NCI-H69 (cell line): ENCODE results near the gene PMM1.
"Not testable (repeated sequence)": the region's sequence is repeated elsewhere in the genome, so short reads cannot be mapped to it uniquely, and the experiment has no call there.

Source experiments
- DNase-seq: peaks from one replicate; lab custom pipeline; 2025; lab: John Stamatoyannopoulos, UW

The PMM1 gene

DNA sequence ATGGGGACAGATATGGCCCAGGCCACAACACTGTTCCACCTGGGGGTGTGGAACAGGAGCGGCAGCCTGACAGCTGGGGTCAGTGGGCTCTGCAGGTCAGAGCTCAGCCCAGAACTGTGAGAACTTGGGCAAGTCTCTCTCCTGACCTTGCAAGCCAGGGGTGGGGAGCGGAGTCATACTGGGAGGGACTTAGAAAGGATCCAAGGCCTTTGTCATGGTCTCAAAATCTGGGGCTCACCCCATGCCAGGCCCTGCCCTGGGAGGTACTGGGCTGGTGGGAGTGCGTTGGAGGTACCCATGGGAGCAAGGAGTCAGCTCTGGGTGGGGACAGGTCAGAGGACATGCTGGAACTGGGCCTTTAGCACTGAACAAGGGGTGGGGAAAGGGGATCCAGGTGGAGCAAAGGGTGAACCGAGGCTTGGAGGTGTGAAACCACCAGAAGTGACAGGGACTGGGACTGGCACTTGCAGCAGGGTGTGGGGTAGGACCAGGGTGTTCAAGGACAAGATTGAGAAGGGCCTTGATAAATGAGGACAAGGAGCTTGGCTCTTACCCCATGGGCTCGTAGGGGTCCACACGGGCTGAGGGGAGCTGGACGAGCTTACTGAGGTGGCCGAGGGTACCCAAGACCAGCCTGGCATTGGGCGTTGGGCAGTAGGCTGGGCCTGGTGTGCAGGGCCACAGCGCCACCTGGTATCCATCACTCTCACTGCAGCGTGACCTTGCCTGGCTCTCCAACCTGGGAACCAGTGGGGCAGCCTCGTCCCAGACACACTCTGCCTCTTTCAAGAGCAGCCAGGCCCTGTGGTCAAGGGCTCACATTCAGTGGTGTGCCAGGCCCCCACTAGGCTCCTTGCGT lies 7.4 kb upstream of the PMM1 start:
- DNase-seq: peak; percentile 65

DNA sequence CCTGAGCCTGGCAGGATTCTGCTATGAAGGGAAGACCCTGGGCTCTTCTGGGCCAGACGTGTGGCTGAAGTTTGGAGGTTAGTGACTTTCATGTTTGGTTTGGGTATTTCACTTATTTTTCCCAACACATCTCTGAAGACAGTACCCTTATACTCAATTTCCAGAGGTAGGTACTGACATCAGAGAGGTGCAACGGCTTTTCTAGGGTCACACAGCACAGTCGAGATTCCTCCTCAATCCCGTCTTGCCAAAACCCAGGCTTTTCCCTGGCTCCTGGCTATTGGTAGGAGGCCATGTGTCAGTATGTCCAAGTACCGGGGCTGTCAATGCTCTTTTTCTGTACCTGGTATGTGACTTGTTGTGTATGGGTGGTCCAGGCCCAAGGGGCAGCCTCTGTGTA lies 6.1 kb upstream of the PMM1 start:
- DNase-seq: no peak

DNA sequence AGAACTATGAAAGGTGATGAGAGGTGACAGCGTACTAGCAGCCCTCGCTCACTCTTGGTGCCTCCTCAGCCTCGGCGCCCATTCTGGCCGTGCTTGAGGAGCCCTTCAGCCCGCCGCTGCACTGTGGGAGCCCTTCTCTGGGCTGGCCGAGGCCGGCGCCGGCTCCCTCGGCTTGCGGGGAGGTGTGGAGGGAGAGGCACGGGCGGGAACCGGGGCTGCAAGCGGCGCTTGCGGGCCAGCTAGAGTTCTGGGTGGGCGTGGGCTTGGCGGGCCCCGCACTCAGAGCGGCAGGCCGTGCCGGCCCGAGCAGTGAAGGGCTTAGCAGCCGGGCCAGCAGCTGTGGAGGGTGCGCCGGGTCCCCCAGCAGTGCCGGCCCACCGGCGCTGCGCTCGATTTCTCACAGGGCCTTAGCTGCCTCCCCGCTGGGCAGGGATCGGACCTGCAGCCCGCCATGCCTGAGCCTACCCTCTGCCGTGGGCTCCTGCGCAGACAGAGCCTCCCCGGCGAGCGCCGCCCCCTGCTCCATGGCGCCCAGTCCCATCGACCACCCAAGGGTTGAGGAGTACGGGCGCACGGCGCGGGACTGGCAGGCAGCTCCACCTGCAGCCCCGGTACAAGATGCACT lies 3.8 kb upstream of the PMM1 start:
- peak; percentile 68 for DNase-seq

DNA sequence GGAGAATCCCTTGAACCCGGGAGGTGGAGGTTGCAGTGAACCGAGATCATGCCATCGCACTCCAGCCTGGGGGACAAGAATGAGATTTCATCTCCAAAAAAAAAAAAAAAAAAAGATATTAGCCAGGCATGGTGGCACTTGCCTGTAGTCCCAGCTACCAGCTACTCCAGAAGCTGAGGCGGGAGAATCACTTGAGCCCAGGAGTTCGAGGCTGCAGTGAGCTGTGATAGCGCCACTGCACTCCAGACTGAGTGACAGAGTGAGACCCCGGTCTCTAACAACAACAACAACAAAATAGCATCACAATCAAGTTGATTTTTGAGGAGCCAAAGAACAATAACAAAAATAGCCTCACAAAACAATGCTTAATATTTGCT lies 2.3 kb downstream of the PMM1 start:
- no peak for DNase-seq

DNA sequence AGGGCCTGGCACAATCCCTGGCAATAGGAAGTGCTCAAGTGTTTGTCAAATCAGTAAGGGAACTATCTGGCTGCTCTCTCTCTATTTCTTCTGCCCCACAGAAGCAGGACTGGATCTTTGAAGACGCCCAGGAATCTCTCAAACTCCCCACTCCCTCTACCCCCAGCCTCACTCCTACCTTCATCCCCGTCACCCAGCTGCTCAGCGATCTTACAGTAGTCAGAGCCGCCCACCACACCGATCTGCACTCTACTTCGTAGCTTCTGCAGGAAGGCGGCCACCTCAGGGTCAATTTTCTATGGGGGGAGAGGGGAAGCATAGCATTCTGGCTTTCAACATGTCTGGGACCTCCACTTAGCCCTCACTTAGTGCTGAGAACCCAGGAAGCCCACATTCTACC lies 3.7 kb downstream of the PMM1 start:
- DNase-seq: no peak

DNA sequence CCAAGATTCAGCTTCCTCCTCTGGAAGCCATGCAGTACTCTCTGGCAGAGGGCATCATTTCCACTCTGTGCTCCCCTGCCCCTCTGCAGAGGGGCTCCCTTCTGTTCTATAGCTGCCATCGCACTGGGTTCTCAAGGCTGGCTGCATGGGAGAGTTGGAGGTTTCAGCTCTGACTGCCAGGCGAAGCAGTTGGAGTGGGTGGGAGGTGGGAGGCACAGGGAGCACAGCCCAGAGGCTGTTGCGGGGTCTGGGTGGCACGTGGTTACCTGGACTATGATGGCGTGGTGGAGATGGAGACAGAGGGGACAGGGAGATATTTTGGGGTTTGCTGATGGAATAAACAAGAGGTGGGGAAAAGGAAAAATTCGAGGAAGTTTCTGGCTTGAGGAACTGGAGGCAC lies 4.8 kb downstream of the PMM1 start:
- no peak for DNase-seq

DNA sequence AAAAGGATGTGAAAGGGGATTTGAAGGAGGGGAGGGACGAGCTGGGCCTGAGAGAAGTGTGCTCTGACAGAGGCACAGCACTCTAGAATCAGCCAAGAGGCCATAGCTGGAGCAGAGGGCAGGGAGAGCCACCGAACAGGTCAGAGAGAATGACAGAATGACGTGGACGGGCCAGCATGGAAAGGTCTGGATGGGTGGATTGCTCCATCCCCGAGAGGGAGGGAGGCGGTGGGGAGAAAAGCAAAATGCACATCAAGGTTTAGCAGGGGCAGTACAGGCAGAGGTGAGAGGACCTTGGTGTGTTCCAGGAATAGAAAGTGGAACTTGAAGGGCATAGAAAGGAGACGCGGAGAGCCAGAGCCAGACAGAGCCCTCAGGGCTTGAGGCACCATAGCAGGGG lies 6.9 kb downstream of the PMM1 start:
- DNase-seq: no peak

DNA sequence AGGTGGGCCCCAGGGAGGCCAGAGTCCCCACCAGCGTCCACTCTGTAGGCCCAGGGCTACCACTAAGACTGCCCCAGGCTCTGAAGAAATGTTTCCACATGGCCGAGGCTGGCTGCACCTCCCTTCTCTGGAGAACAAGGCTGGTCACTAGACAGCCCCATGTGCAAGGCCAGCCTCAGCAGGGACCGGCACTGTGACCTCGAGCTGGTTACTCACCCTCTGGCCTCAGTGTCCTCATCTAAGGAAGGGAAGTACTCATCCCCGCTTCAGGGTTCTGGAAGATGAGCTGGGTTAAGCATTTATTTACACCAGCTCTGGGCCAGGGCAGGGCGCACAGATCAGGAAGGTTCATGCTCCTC lies 9.7 kb downstream of the PMM1 start:
- no peak for DNase-seq

DNA sequence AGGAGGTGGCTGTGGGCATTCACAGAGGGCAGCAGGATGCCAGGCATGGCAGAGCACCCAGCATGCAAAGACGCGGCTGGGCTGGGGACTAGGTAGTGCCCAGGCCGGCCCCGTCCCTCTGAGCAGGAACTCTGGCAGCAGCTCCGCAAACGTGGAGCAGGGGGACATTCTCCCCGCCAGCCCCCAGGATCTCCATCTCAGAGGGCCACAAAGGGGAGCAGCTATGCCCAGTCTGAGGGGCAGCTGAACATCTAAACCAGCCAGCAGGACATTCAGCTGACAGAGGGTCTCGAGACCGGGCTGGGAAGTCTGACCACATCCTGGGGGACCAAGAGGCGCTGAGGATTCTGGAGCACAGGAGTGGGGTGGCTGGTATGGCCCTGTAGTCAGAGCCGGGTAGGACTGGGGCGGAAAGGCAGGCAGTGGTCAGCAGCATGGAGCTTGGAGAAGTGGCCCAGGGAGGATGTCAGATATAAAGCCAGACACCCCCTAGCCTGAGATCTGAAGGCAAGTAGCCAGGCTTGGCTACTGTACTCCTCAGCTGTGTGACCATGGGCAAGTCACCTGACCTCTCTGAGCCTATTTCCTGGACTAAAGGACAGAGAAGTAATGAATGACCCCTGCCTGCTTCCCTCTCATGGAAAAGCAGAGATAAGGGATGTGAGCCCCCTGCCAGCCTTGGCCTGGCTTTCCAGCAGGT lies 10.2 kb downstream of the PMM1 start:
- DNase-seq: no peak

DNA sequence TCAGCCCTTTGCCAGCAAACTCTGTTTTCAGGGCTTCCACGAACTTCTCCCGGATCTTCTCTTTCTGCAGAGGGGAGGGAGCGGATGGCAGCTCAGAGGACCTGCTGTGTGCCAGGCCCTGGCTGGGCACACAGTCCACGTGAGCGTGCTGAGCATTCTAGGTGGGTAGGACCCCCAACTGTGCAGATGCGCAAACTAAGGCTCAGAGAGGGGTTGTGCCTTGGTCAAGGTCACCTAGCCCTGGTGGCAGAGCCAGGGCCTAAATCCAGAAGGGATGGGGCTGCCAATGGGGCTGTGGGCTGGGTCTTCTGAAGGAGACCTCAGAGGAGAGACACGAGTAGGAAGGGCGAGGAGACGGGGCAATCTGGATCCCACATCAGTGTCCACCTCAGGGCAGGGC lies 10.8 kb downstream of the PMM1 start:
- no peak for DNase-seq

DNA sequence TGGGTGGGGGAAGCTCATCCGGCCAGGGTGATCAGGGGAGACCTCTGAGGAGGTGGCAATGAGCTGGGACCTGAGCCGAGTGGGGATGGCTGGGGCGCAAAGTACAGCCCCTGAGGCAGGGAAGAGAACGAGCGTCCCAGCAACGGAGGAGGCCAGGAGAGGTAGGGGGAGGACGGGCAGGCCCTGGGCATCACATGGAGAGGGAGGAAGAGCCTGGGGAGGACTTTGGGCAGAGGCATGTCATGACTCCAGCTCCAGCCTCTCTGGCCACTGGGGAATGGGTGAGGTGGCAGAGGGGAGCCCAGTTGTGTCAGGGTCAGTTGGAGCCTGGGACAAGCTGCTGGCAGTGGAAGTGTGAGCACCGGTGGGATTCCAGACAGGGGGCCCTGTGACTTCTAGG lies 11.5 kb downstream of the PMM1 start:
- no peak for DNase-seq

DNA sequence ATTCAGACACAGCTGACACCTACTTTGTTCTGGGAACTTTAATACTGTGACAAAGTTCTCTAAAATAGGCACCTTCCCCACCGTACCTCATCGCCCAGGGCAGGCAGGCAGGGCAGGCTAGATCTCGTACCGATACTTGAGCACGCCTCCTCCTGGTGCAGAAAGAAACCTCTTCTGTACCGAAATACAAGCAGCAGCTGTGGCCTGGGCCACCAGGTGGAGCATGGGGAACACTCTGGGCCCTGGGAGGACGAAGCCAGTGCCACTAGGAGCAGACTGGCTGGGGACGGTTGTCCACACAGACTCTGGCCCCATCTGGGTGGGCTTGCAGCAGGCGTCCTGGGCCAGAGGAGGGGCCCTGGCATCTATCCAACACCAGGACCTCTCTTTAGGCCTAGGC lies 12.8 kb downstream of the PMM1 start:
- peak; percentile 61 for DNase-seq

DNA sequence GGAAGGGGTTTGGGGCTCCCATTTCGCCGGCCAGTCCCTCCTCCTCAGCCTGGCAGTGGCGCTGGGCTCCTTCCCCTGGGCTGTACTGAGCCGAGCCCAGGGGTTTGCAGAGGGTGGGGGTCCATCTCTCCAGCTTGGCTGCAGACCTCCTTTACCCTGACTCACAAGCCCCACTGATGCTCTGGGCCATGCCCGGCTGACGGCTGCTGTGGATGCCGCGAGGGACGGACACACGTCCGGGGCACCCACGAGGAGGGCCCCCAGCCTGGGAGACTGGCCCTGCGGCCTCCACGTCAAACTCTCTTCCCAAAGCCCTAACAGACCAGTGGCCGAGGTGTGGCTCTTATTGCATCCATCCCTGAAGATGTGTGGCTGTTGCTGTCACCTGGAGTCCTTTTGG lies 14.1 kb downstream of the PMM1 start:
- no peak for DNase-seq

DNA sequence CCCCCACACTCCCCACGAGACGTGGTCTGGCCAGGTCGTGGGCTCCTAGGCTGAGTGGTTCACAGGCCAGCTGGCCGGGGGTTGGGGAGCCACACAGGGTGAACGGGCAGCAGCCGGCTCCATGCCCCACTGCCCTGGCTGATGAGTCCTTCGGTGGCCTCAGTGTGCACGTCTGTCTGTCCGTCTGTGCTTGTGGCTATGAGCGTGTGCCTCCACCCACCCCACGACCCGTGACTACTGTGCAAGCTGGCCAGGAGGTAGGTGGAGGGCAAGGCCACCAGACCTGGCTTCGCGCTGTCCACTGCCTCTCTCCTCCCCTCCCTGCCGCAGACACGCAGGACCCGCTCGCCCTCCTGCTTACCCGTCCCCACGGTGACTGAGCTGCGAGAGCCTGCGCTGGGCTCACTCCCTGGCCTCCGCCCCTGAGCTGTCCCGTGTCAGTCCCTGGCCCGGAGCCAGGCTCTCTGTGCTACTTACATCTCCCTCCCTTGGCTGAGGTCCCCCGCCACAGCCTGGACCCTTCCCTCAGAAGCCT lies 14.7 kb downstream of the PMM1 start:
- no peak for DNase-seq

DNA sequence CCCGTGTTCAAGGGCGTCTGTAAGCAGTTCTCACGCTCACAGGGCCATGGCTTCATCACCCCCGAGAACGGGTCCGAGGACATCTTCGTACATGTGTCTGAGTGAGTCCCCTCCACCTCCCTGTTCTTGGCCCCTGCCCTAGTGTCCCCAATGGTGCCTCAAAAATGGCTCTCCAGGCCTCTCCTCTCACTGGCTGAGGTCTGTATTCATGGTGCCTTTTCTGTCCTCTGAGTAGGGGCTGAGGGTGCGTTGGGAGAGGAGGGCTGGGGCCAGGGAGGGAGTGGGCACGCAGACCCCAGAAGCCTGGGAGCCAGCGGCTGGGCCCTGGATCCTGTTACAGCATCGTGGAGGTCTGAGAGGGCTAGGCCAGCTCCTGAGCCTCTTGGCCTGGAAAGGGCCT lies 16.0 kb downstream of the PMM1 start:
- DNase-seq: no peak

DNA sequence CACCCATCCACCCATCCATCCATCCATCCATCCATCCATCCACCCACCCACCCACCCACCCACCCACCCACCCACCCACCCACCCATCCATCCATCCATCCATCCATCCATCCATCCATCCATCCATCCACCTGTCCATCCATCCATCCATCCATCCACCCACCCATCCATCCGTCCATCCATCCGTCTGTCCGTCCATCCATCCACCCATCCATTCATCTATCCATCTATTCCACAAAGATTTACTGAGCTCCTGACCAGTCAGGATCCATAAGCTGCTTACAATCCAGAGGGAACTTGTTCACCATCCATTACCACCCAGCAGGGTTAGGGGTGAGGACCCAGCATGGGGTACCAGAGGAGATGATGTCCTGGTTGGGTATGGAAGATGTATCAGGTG lies 17.3 kb downstream of the PMM1 start:
- DNase-seq: not testable (repeated sequence)

DNA sequence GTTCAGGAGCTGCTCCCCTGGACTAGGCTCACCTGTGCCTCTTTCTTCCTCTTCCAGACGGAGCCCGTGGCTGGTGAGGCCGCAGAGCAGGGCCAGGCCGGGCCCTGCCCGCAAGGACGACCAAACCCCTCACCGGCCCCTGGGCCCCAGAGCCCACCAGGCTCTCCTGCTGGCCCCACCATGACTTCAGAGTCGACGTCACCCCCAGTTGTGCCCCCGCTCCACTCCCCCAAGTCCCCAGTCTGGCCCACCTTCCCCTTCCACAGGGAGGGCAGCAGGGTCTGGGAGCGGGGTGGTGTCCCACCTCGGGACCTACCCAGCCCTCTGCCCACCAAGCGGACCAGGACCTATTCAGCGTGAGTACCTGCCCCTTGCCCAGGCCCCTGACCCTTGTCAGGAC lies 17.9 kb downstream of the PMM1 start:
- no peak for DNase-seq

DNA sequence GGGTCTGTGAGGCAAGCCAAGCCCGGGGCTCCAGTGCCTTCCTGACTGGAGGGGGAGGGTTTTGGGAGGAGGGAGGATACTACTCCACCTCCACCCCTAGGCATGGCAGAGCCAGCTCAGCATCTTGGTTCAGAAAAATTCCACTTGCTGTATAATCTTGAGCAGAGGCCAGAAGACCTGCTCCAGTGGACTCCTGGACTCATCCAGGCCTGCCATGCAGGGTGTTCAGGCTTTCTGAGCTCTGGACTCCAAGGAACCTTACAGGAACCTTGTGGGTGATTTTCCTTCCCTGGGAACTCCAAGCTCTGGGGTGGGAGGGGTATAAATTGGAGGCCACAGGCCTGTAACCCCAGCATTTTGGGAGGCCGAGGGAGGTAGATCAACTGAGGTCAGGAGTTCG lies 19.4 kb downstream of the PMM1 start:
- DNase-seq: no peak

DNA sequence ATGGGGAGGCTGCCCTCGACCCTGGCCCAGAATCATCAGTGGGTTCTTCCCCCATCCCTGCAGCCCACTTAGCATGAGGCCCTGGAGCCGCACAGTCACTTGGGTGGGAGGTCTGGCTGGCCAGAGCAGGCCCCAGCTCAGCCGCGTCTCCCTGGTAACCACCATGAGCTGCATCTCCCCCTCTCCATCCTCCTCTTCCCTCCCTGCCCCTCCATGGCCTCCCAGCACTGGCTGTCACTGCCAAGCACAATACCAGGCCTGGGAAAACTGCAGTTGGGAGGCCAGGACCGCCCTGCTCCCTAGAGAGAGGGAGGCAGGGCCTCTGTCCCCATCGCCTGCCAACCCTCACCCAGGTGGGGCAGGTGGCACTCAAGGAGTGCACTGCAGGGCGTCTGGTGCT lies 20.8 kb downstream of the PMM1 start:
- DNase-seq: peak; percentile 31

DNA sequence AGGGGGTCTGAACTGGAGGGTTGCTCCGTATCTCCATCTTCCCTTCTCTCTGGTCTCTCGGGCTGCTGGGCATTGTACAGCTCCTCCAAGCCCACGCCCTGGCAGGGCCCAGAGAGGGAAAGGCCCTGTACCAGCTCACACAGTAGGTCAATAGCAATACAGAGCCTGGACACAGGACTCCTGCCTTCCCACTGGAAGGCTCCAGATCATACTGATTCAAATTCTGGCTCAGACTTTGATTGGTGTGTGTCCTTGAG lies 22.2 kb downstream of the PMM1 start:
- DNase-seq: no peak

DNA sequence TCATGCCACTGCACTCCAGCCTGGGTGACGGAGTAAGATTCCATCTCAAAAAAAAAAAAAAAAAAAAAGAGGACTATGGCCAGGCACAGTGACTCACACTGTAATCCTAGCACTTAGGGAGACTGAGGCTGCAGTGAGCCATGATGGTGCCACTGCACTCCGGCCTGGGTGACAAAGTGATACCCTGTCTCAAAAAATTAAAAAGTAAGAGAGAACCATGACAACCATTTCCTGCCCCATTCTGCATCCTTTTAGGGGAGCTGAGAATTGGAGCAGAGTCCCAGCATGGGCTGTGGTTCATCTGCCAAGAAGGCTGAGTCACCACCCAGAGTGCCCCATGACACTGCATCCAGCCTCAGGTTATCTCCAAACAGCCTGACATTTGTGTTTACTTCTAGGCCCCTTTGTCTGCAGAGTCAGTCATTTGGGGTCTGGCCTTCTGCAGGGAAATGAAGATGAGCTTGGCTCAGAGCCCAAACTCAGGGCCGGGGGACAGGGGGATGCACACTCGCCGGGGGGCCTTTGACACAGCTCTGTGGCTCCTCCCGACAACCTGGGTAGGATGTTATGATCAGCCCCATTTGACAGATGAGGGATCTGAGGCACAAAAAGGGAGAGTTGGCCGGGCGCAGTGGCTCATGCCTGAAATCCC lies 24.1 kb downstream of the PMM1 start:
- peak; percentile 69 for DNase-seq

DNA sequence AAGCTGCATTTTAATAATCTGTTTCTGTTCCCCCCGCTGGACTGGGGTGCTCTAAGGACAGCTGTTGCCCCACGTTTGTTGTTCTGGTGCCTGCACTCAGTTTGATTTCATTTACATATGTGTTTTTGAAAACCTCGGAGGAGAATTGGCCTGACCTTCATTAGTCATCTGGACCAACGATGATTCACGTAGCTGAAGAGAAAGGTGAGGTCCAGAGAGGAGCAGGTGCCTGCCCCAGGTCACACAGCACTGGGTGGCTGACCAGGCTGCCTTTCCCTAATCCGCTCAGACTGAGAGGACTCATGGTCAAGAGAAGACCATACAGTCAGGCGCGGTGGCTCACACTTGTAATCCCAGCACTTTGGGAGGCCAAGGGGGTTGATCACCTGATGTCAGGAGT lies 25.1 kb downstream of the PMM1 start:
- DNase-seq: no peak
